Measurements from ENCODE around the gene S100A12. TPM values are rescaled to one million over a fixed set of nuclear protein-coding genes. Genes with fewer than 3 reads are reported as not detected.

The S100A12 gene
- total RNA-seq, 1 experiment from 2014 or later, result not detected

DNA sequence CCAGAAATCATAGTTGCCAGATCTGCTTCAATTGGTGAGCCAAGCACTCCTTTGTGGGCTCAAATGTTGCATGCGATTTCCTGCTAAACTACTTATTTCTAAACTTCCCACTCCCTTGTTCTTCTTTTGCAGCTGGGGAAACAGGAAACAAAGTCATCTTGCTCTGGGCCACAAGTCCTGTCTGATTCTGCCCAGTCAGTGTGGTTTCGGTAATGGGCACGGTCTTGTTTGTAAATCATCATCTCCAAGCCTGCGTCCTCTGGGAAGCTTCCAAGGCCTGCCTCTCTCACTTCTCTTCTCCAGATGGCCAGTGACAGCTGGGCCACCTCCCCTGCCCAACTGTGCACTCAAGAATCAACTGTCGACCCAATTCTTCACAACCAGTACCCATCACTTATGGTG, 11.1 kb upstream of the S100A12 start:
- H3K4me1 ChIP-seq (ENCODE audit: insufficient read depth, low read length), result peaks cover 14% of the 10 kb centered on the region

DNA sequence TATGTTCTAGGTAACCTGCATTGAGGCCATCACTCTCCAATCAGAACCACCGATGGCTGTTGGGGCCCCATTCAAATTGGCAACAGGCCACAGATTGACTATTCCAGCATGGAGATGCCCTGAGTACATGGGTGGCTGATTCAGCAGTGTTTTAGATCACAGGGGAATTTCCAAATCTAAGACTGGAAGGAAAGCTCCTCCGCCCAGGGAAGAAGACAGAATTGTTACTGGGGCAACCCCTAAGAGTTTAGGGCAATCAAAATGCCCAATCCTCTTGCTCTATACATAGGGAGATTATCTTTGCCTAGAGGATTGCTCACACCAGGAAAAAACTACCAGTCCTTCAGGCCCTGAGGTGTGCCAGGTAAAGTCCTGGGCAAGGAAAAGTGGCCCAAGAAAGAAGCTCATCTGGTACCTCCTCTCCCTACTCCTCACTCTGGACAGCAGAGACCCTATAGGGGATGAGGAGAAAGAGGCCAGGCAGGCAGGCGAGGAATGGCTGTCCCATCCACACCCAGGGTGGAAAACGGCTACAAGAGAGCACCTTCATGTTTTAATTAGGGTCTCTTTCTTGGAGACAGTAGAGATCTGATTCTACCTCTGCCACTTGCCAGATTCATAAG, 9.6 kb upstream of the S100A12 start:
- Histone ChIP-seq H3K9me3 (ENCODE audit: low read length) (peaks cover 11% of the 10 kb centered on the region; the same call in 1 of the 2 replicates), H3K9me2 (replicated peaks; ENCODE audit: low read length) (no peaks in the 10 kb centered on the region), H3K4me3 (ENCODE audit: low read length) (no peak overlapping the region), H3K4me2 (ENCODE audit: low read length) (no peak overlapping the region), H3K4me1 (ENCODE audit: insufficient read depth, low read length) (no peaks in the 10 kb centered on the region), H3K36me3 (ENCODE audit: low read depth, low read length) (no peaks in the 10 kb centered on the region), H3K27me3 (ENCODE audit: low read length) (peaks cover 10% of the 10 kb centered on the region; the same call in 1 of the 2 replicates), H3K27ac (ENCODE audit: low read length) (no peak overlapping the region), H3K9ac (ENCODE audit: low read length) (no peak overlapping the region), H2AFZ (ENCODE audit: low read length) (no peak overlapping the region), H3K79me2 (ENCODE audit: low read length) (no peaks in the 10 kb centered on the region), H4K20me1 (ENCODE audit: low read length) (no peaks in the 10 kb centered on the region), H3F3A (ENCODE audit: low read length, unreplicated experiment) (no peaks in the 10 kb centered on the region)
- no TSS peak for BruUV-seq (replicated peaks)
- POLR2A ChIA-PET (ENCODE audit: unreplicated experiment), result no interaction called here
- CTCF ChIA-PET, result no interaction called here
- ATAC-seq (no peak), DNase-seq (no peak)
- TF ChIP-seq, protein P1, sequence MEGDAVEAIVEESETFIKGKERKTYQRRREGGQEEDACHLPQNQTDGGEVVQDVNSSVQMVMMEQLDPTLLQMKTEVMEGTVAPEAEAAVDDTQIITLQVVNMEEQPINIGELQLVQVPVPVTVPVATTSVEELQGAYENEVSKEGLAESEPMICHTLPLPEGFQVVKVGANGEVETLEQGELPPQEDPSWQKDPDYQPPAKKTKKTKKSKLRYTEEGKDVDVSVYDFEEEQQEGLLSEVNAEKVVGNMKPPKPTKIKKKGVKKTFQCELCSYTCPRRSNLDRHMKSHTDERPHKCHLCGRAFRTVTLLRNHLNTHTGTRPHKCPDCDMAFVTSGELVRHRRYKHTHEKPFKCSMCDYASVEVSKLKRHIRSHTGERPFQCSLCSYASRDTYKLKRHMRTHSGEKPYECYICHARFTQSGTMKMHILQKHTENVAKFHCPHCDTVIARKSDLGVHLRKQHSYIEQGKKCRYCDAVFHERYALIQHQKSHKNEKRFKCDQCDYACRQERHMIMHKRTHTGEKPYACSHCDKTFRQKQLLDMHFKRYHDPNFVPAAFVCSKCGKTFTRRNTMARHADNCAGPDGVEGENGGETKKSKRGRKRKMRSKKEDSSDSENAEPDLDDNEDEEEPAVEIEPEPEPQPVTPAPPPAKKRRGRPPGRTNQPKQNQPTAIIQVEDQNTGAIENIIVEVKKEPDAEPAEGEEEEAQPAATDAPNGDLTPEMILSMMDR (conservative IDR thresholded peaks at IDR 0.05; ENCODE audit: low read depth, low read length), result no peak
- TF ChIP-seq EZH2phosphoT487 (IDR thresholded peaks at IDR 0.05; ENCODE audit: borderline replicate concordance, low read length) (no peak), EZH2 (IDR thresholded peaks at IDR 0.05; ENCODE audit: low read length, unreplicated experiment) (no peak)
- intact Hi-C loops (cut with micrococcal nuclease), result no loop called here

More for the DNA sequence above, 11.1 kb upstream of the S100A12 start:
- no TSS peak for BruUV-seq (replicated peaks)
- ATAC-seq (no peak), DNase-seq (no peak)
- Histone ChIP-seq H3F3A (ENCODE audit: low read length, unreplicated experiment) (no peaks in the 10 kb centered on the region), H3K9ac (ENCODE audit: low read length) (no peak overlapping the region), H3K9me2 (replicated peaks; ENCODE audit: low read length) (no peaks in the 10 kb centered on the region), H3K36me3 (ENCODE audit: low read depth, low read length) (no peaks in the 10 kb centered on the region), H3K9me3 (ENCODE audit: low read length) (peaks cover 7% of the 10 kb centered on the region; the same call in 1 of the 2 replicates), H2AFZ (ENCODE audit: low read length) (no peak overlapping the region), H3K79me2 (ENCODE audit: low read length) (no peaks in the 10 kb centered on the region), H4K20me1 (ENCODE audit: low read length) (no peaks in the 10 kb centered on the region), H3K4me2 (ENCODE audit: low read length) (no peak overlapping the region), H3K27me3 (ENCODE audit: low read length) (peaks cover 10% of the 10 kb centered on the region; the same call in 1 of the 2 replicates), H3K27ac (ENCODE audit: low read length) (no peak overlapping the region), H3K4me3 (ENCODE audit: low read length) (no peak overlapping the region)
- TF ChIP-seq EZH2 (IDR thresholded peaks at IDR 0.05; ENCODE audit: low read length, unreplicated experiment), result no peak
- TF ChIP-seq, protein P1 (conservative IDR thresholded peaks at IDR 0.05; ENCODE audit: low read depth, low read length), result no peak
- no peak for TF ChIP-seq EZH2phosphoT487 (IDR thresholded peaks at IDR 0.05; ENCODE audit: borderline replicate concordance, low read length)
- ChIA-PET CTCF (no interaction called here), POLR2A (ENCODE audit: unreplicated experiment) (no interaction called here)
- intact Hi-C loops (cut with micrococcal nuclease), result no loop called here

DNA sequence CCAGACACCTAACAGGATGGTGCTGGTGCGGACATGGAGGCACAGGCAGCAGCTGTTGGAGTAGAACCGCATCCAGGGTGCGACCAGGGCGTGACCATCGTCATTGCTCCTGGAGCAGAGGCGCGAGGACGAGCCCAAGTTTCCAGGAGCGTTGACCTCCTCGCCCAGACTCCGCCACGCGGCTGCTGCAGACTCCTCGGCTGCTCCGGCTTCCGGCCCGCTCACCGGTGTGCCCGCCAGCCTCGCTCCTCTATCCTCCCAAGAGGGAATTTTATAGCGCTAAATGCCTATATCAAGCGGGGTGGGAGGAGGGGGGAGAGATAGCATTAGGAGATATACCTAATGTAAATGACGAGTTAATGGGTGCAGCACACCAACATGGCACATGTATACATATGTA, 5.3 kb upstream of the S100A12 start:
- H3K79me2 ChIP-seq (ENCODE audit: low read length), result no peaks in the 10 kb centered on the region
- no peak for DNase-seq
- no peaks in the 10 kb centered on the region for H3F3A ChIP-seq (ENCODE audit: low read length, unreplicated experiment)
- H3K9ac ChIP-seq (ENCODE audit: low read length), result no peak overlapping the region
- intact Hi-C loops (cut with micrococcal nuclease), result no loop called here
- peaks cover 16% of the 10 kb centered on the region; the same call in 1 of the 2 replicates for H3K27me3 ChIP-seq (ENCODE audit: low read length)
- peaks cover 11% of the 10 kb centered on the region; the same call in 1 of the 2 replicates for H3K9me3 ChIP-seq (ENCODE audit: low read length)
- no peak overlapping the region for H3K27ac ChIP-seq (ENCODE audit: low read length)
- no peaks in the 10 kb centered on the region for H4K20me1 ChIP-seq (ENCODE audit: low read length)
- CTCF ChIA-PET, result no interaction called here
- H3K4me2 ChIP-seq (ENCODE audit: low read length), result no peak overlapping the region
- no peak overlapping the region for H2AFZ ChIP-seq (ENCODE audit: low read length)
- no TSS peak for BruUV-seq (replicated peaks)
- H3K4me1 ChIP-seq (ENCODE audit: insufficient read depth, low read length), result peaks cover 9% of the 10 kb centered on the region
- H3K4me3 ChIP-seq (ENCODE audit: low read length), result no peak overlapping the region
- no peaks in the 10 kb centered on the region for H3K9me2 ChIP-seq (replicated peaks; ENCODE audit: low read length)
- POLR2A ChIA-PET (ENCODE audit: unreplicated experiment), result no interaction called here
- TF ChIP-seq, protein P1 (conservative IDR thresholded peaks at IDR 0.05; ENCODE audit: low read depth, low read length), result no peak
- TF ChIP-seq EZH2 (IDR thresholded peaks at IDR 0.05; ENCODE audit: low read length, unreplicated experiment) (no peak), EZH2phosphoT487 (IDR thresholded peaks at IDR 0.05; ENCODE audit: borderline replicate concordance, low read length) (no peak)
- no peaks in the 10 kb centered on the region for H3K36me3 ChIP-seq (ENCODE audit: low read depth, low read length)
- ATAC-seq, result no peak
